Stimulated activated CD8-positive, alpha-beta memory T cell treated with anti-CD3 and anti-CD28 coated beads, Interleukin-12 subunit alpha, Interleukin-12 subunit beta, amount 100 ng/mL, for 24 hours (primary cell): ENCODE results near the gene VSIG4.

Experiments used
- DNase-seq: peaks from one replicate; pipeline ENCODE4 v3.0.0-alpha.2; 2020; ENCODE audit errors: extremely low read depth

Gene VSIG4

DNA sequence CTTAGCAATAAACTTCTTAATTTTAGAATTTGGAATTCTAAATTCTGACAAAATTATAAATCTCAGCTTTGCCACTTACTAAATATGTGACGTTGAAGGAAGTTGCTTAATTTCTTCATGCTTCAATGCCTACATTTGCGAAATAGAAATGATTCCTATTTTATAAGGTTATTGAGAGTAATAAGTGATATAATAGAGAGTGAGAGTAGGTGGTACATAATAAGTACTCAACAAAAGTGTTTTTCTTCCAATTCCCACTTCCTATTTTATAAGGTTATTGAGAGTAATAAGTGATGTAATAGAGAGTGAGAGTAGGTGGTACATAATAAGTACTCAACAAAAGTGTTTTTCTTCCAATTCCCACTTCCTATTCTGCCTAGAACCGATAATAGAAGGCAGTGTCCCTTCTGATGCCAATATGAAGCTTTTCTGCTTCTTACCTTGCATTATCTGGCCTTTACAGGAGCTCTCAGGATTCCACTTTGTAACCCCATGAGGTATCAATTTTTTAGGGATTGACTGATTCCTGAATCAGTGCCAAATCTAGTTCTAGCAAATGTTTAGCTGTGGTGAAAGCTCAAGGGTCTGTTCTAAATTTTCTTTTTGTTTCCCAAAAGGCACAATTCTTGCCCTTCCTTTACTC, 31.4 kb downstream of the VSIG4 start:
- no peak for DNase-seq

DNA sequence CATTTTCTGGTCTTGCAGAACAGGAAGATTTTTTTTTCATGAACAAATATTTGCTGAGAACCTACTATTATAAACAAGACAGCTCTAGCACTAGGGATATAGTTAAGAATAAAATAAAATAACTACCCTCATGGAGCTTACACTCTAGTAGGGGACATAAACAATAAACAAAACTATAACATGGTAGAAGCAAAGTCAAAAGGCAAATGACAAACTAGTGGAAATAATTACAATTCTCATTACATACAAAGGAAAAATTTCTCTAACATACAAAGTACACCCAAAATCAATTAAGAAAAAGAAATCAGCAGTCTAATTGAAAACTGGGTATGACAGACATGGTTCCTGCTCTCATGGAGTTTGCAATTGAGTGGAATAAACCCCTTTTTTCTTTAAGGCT, 32.0 kb downstream of the VSIG4 start:
- no peak for DNase-seq

DNA sequence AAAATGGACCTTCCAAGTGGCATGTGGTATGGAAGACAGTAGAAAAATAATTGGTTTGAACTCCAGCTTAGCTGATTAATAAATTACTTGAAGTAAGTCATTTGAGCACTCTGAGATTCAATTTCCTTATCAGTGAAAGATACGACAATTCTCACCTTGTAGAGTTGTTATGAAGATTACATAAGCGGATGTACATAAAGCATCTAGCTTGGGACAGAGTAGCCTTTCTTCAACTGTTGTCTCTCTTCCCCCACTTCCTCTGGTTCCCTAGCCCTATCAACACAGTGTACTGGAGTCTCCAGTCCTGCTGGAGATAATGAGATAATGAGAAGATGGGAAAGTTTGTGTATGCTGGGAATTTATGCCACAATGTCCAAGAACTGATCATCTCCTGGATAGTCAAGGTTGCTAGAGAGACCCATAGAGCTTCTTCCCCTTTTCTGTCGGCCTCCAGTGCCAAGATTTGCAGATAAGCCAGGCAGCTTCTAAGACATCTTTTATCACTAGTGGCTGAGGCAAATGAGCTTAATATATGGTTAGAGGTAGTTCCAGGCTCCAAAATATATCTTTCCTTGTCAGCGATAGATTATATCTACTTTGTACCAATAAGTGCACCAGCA, 33.9 kb downstream of the VSIG4 start:
- no peak for DNase-seq

DNA sequence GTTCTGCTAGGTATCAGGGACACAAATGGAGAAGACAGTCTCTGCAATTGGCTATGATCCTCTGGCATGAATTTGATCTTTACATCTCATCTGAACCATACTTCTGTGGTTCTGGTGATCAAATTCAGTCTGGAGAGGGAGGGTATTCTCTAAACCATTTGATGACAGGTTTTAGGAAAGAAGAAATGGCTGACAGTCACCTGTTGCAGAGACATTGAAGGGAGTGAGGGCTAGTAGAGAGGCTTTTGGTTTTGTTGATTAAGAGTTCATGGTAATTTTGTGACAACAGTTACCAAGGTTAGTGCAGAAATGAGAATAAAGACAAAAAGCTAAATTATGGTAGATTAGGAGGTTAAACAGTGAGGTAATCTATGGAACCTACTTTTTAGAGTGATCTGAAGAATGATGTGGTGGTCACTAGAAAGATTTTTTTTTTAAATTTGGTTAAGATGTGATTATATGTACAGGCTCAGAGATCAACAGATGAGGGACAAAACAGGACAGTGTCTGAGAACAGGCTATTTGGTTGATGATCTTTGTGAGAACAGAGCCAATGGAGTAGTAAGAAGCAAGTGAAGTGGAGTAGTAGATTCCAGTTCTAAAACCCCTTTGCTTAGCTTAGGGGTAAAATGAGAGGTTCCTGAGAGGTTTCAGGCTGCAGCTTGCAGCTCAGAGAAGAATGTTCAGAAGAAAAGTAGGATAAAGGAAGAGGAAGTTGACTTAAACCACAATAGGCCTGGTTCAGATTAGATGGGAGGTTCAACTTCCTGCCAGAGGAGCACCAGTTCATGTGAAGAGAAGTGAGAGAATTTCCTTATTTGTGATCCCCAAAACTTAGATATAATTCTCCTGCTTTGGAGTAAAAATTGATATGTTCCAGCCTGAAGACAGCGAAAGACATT, 34.7 kb downstream of the VSIG4 start:
- DNase-seq = no peak

DNA sequence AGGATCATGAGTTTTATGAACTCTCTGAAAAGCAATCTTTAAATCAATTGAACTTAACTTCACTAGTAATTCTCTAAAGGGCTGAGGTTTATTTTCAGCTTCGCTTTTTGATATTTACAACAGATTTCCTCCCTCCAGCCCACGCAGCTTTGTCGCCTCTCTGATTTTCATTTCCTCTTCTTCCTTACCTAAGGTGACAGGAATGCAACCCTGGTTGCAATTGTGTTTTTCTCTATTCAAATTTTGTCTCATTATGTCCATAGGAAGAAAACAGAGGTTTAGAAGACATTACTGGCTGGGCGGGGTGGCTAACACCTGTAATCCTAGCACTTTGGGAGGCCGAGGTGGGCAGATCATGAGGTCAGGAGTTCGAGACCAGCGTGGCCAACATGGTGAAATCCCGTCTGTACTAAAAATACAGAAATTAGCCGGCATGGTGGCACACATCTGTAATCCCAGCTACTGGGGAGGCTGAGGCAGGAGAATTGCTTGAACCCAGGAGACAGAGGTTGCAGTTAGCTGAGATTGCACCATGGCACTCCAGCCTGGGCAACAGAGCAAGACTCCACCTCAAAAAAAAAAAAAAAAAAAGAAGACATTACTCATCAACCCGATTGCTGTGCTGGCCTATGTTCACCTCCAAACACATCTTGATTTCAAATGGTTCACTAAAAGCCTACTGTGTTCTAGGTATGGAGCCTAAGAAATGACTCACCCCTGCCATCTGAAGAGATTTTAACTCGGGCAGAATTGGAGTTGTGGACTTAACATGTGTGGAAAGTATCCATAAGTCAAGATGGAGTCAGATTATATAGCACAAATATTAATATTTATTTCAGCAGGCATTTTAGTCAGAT, 36.8 kb downstream of the VSIG4 start:
- no peak for DNase-seq

DNA sequence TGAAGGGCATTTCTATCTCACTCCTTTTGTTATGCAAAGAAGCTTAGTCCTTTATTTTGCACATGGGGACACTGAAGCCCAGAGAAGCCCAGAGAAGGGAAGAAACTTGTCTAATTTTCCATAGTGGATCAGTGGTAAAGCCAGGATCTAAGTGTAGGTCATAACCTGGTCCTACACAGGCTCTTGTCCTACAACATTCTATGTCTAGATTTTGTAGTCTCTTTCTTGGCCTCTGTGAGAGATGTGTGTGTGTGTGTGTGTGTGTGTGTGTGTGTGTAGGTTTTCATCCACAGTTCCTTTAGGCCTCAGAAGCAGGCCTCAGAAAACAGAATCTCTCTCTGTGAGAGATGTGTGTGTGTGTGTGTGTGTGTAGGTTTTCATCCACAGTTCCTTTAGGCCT, 38.3 kb downstream of the VSIG4 start:
- no peak for DNase-seq

DNA sequence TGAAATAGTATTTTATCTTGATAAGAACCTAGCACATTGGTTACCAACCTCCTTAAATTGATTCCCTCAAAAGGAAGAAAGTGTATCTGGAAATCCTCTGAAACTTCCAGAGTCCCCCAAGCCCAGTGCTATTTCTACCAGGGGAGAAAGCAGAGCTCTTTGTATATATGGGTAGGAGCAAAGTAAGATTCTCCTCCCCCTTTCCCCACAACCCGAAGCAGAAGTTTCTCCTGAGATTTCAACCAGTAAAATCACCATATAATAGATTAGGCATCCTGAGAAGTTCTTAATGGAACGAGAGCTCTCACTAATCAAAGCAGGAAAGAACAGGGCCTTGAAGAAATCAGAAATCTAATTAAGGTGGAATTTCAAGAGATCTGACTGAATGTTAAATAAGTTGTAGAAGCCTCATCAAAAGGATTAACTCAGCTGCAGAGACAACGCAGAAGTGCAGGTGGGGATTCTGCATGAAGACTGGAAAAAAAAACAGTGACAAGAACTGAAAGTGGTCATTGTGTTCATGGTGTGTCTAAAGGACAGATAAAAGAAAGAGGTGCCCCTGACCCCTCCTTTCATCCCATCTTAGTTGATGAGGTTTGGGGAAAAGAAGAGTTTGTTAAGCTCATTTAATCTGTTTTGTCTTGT, 39.1 kb downstream of the VSIG4 start:
- DNase-seq = no peak

DNA sequence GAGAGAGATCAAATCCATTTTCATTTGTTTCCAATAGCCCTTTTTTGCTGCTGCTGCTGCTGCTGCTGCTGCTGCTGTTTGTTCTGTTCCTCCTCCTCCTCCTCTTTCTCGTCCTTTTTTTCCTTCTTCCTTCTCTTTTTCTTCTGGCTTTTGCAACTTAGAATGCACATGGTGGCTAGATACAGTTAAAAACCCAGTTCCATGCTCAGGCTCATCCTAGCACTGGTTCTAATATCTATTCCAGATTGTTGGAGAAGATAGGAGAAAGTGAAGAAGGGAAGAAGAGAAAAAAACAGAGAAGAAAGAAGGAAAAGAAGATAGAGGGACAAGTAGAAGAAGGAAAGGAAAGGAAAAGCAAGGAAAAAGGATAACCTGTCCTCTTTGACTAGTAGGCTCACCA, 39.7 kb downstream of the VSIG4 start:
- no peak for DNase-seq

DNA sequence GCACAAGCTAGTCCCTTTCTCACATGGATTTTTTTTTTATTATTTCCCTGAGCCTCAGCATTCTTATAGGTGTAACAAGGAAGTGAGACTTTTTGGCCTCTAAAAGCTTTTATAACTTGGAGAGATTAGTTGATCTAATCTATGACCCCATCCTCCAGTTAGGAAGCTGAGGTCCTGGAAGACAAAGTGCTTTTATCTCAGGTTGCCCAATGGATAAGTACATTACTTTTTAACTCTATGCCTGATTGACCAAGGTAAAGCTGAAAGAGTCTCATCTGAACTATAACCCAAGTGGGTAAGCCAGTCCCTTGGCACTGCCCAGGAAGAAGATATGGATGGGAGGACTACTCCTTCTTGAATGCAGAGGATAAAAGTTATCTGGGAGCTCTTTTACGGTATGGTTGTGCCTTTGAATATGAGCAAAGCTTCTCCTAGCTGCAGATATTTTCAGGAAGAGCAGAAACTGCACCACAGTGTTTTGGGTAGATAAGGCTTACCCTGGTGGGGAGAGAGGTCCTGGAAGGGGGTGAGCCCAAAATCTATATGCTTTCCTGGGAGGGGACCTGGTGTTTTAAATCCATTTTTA, 40.2 kb downstream of the VSIG4 start:
- no peak for DNase-seq

DNA sequence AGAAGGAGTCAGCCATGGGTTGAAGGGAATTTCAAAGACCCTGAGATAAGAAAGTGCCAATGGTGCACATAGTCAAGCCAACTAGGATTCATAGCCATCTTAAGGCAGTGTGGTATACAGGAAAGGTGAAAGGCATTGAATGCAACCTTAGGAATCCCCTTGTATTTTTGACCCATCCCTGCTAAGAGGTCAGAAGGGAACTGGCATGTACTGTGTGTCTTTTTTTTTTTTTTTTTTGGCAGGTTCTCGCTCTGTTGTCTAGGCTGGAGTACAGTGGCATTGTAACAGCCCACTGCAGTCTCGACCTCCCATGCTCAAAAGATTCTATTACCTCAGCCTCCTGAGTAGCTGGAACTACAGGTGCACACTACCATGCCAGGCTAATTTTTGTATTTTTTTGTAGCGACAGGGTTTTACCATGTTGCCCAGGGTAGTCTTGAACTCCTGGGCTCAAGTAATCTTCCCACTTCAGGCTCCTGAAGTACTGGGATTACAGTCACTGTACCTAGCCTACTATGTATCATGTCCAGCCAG, 40.8 kb downstream of the VSIG4 start:
- DNase-seq = no peak

DNA sequence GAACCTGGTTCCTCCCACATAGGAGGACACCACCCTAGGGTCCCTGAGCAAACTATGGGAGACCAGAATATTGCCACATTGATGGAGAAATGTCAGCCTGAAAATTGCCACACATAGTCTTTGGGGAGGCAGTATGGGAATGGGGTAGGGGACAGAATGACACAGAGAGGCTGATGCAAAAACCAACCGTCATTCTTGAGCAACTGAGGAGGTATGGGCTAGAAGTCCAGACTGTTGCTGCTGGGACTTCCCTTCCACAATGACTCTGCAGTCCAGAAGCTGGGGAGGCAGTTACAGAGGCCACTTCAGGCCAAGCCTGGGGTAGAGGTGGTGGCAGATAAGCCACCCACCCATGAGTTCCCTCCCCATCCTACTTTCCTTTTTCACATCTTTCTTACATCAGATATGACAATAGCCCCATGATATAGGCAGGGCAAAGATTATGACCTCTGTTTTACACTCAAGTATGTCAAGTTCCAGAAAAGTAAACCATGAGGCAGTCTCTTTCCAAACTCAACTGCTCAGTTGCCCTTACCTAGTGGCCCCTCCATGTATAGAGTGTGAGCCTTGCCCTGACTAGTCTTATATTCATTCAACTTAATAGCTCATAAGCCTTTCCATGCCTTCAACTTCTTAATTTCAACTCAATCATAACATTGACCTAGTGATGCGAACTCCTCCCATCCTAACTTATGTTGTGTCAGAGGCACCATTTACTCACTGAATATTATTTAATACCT, 41.7 kb downstream of the VSIG4 start:
- DNase-seq = no peak

DNA sequence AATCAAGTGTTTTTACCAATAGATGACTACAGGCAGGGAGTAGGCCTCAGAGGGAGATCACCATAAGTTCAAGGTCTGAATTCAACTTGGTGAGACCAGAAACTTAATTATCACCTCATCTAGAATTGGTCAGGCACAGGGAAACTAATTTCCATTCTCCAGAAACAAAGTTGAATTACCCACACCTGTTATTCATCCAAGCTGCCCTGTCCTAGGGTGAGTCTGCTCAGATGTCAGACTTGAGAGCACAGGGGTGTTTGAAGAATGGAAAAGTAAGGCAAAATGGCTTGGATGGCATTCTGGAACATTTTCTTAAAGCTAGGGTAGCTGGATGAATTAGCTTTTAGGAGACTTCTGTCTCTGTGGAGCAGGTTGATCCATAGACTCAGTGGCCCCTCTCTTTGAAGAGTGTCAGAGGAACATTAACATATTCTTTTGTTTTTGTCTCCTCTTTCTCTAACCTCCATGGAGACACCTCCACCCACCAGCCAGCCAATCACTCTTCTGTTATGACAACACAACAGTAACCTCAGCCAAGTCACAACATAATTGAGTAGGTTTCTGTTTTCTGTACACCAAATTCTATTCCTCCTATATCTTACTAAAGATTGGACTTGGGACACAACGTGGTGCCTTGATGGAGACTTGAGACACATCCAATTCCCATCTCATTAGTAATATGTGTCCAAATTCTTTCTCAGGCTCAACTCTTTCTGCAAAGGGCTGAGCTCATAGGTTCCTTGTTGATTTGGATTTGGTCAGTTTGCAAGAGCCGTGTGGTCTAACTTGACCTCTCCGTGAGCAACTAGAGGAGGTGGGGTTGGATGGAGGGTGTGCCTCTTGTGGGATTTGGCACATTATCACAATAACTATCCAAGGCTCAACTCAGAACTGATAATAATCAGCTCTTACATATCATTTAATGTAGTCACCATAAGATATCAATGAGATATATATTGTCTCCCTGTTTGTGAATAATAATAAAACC, 45.1 kb downstream of the VSIG4 start:
- no peak for DNase-seq

DNA sequence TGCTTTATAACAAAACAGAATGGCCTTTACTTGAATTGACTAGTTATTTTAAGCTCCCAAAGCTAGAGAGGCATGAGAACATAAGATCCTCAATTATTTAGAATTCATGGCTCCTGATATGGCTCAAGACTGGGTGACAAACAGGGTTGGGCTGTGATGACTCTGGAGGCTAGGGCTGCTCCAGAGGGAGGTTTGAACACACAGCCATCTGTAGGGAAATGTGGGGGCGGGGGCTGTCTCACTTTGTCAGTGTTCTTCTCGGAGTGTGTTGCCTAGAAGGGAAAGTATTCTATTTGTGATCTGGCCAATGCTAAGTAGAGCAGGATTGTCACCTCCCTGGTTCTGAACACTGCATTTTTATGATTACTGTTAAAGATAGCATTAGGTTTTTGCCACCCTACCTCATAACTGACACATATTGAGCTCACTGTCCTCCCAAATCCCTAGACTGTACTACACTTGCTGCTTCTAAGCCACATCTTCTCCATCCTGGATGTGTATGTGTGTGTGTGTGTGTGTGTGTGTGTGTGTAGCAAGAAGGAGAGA, 45.9 kb downstream of the VSIG4 start:
- no peak for DNase-seq

DNA sequence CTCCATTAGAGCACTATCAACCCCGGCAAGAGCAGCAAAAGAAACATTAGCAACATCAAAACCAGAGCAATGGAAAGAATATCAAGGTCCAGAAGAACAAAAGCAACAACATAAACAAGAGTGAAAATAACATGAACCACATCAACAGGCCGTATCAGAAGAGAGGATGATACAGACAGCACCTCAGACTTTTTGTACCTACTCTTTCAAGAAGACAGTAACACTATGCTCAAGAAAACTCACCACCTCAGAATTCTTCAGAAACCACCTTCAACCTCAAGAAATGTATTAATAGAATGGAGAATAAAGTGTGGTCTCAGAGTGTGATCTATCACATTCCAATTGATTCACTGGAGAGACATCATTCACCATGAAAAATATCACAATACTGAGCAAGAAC, 46.5 kb downstream of the VSIG4 start:
- DNase-seq = no peak

DNA sequence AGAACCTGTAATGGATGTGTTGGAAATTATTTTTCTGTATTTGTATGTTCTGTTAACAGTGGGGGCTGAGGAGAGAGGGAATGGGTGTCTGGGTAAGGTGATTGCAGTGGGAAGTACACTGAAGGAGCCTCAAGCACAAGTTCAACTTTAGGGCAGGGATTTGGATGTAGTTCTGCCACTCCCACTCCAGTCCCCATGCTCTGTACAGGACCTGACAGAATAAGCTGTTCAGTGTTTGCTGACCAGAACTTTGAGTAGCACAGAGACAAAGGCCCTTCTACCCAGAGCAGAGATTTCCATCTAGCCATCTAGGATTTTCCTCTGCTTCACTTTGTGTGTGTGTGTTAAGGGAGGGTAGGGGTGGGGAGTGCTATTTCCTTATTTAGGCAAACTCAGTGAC, 49.2 kb downstream of the VSIG4 start:
- no peak for DNase-seq

DNA sequence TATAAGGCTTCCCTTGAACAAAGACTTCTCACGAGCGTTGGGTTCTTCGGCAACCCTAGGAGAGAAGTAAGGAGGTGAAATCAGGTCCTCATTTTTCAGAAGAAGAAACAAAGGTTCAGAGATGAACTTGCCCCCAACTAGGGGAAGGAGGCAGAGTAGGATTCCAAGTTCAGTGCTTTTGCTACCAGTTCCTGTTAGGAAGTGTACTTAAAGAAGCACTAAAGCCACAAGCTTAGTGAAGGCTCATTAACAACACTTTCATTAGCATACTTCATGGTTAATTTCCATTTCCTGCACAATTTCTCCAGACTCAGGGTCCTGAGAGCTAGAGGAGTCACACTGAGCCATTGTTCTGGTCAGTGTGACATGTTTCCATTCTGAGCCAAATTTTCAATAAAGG, 52.1 kb downstream of the VSIG4 start:
- DNase-seq = no peak

DNA sequence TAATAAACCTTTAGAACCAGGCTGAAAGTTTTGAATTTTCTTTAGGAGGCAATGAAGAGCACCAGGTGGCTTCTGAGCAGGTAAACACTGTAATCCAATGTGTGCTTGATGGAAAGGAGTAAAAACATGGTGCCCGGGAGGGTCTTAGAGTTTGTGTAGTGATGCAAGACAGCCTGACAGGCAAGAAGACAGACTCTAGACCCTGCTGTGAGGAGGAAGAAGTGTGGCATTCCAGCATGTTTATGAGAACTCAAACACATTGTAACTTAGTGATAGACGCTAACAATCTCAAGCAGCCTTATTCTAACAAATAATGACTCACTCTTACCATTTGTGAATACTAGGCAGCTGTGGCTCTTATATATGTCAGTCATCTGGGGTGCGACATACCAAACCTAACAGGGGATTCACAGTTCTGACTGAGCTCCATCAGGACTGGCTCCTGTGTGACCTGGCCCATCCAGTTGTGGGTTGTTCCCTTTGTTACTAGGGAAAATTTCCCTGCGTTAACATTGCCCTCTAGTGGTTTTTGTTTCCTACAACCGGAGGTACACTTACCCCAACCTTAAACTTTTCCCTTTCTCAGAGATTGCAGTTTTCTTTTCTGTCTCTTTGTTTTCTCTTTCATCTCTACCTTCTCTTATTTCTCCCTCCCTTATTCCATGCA, 53.8 kb downstream of the VSIG4 start:
- DNase-seq = peak; percentile 10

DNA sequence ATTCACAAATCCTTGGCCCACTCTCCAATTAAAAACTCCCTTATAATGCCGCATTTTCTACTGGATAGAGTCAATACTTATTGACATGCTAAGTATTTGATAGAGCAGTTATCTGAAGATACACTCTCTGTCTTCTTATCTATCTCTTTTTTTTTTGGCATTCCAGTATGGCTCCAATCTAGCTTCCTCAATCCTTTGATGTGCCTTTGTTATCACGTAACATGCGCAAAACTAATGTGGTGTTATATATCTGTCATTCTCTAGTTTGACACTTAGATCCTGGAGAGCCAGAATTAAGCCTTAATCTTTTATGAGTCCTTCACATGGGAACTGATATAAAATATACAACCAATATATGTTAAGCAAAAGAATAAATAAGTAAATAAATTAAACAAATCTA, 54.7 kb downstream of the VSIG4 start:
- DNase-seq = no peak
